ENCODE data around the gene SERTAD4. TPM values are rescaled to one million over a fixed set of nuclear protein-coding genes. Genes with fewer than 3 reads are reported as not detected.
"Not testable (repeated sequence)": the region's sequence is repeated elsewhere in the genome, so short reads cannot be mapped to it uniquely, and the experiment has no call there.

The SERTAD4 gene
- total RNA-seq, 1 experiment from 2014 or later = 2.7 TPM

DNA sequence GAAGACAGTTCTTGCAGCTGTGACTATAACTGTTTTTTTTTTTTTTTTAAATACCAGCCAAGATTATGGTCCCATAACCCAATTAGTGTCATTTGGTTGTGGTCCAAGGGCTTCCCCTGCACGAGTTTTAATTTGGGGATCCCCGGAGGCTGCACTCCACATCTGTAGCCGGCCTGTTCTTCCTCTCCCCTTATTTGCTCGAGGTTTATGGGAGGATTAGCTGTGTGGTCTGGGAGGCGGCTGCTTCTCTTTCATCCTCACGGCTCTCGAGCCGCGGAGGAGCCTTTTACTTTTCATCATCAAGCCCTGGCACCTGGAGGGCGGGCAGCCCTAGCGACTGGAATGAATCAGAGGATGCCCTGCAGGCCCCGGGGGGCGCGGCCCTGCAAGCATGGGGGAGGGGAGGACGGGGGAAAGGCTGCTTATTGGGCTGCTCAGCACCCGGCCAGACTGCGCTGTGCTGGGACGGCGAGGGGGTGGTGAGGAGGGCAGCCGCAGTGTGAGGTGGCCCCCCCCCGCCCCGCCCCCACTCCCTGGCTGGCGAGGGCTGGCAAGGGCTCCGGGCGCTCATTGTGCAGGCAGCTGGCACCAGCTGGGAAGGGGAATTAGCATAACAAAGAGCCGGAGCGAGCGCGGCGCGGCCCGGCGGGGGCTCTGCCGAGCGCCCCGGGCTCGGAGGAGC lies 18.5 kb downstream of the SERTAD4 start:
- in situ Hi-C loops (cut with HindIII; ENCODE audit: low pct_unique_long_range_greater_than_20kb, low sequenced_read_pairs) = no loop called here
- DNase-seq (ENCODE audit: low read depth, low spot score) = no peak

DNA sequence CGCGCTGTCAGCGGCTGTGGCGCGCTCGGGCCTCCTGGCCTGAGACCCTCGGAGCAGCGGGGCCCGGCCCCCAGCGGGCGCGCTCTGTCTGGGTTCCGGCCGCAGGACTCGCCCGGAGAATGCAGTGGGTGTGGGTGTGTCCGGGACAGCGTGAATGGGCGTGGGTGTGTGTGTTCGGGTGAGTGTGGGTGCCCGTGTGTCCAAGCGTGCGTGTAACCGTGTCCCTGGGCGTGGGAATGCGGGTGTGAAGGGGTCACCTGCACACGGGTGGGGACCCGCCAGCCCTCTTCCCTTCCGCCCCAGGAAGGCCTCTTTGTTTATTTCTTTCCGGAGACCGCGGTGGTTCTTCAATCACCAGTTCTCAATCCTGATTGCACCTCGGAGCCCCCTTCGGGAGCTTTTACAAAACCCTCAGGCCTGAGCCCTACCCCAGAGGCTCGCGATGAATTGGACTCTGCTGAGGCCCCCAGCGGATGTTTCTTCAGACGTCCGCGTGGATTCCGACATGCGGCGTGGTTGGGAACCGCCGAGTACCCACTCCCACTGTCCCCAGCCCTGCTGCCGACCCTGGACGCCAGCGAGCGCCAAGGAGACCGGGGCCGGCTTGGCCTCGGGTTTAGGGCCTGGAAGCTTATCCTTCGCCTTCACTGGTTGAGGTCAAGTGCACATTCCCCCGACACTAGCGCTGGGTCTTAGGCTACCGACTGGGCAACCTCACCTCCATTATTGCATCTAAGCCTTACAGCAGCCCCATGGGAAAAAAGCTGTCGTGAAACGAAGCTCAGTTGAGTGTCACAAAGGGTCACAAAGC lies 19.3 kb downstream of the SERTAD4 start:
- no peak for DNase-seq (ENCODE audit: low read depth, low spot score)
- in situ Hi-C loops (cut with HindIII; ENCODE audit: low pct_unique_long_range_greater_than_20kb, low sequenced_read_pairs) = no loop called here

DNA sequence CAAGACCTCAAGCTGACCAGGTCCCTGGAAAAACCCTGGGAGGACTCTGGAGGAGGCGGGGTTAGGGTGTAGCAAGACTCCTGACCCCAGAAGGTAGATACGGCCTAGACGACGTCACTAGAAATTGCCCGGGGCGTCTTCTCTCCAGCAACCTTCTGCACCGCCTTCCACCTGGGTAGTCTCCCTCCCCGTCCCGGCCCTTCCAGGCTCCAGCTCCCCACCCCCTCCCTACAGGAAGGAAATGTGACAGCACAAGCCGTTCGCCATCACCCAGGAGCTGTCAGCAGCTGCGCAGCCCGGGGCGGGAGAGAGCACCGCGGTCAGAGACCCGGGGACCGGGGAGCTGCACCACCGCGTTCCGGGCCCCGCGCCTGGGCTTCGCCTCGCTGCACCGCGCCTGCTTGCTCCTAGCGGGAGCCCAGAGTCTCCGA lies 20.0 kb downstream of the SERTAD4 start:
- no peak for DNase-seq (ENCODE audit: low read depth, low spot score)
- in situ Hi-C loops (cut with HindIII; ENCODE audit: low pct_unique_long_range_greater_than_20kb, low sequenced_read_pairs) = no loop called here

DNA sequence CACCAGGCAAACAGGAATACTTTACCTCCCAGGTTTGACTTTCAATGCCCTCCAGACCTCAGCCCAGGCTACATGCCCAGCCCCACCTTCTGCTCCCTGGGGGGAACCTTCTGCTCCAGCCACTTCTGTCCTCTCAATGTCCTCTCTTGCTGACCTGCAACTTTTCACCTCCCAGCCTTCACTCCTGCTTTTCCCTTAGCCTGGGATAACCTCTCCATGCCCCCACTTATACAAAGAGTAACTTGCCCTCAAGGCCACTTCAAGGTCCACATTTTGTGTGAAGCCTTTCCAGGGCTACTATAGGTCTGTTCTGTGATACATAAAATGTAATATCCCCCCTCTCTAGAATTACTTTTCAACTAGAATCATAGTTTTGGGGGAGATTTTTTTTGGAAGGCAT lies 21.7 kb downstream of the SERTAD4 start:
- no peak for DNase-seq (ENCODE audit: low read depth, low spot score)
- in situ Hi-C loops (cut with HindIII; ENCODE audit: low pct_unique_long_range_greater_than_20kb, low sequenced_read_pairs) = no loop called here

DNA sequence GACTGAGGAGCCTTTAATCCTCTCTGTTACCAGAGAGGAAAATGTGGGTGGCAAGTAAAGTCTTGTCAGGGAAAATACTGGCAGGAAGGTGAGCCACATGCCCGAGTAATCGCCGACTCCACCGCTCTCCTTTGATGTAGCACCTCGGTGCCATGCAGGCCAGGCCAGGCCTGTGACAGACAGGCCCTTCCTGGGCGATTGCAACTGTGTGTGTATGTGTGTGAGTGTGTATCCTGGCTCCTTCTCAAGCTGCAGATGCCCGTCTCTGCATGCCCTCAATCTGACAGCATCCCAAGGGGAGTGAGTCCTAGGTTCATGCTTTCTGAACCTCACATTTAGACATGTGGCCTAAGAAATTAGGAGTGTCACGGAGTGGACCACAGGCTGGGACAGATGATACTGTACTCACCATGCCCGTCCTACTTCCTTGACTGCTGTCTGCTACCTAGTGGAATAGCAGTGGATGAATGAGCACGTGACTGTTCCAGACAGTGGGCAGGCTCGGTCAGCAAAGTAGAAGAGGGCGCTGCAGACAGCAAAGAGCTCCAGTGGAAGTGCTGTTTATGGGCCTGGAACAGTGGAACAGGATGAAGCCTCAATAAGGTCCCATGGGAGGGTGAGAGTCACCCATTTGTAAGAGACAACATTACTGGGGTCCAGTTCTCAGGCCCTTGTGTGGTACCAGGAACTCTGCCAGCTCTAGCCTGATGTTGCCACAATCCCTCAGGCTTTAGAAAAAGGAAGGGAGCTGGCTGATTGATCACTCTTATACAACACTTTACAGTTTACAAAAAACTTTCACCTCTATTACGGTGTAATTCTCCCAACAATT lies 25.3 kb downstream of the SERTAD4 start:
- peak; percentile 19 for DNase-seq (ENCODE audit: low read depth, low spot score)
- in situ Hi-C loops (cut with HindIII; ENCODE audit: low pct_unique_long_range_greater_than_20kb, low sequenced_read_pairs) = no loop called here

DNA sequence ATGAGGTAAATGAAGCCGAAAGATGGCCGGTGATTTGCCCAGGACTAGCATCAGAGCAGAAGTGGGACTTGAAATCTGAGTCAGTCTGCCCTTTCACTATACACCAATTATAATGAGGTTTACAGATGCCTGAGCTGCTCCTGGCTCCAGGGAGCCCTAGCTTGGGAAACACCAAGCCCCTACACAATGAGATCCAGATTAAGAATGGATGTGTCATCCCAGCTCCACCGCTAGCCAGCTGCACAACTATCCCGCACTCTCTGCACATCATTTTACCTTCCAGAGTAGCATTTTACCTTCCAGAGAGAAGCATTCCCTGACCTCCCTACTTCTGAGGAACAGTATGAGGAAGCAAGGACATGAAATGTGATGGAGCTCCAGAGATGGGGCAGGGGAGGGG lies 27.0 kb downstream of the SERTAD4 start:
- in situ Hi-C loops (cut with HindIII; ENCODE audit: low pct_unique_long_range_greater_than_20kb, low sequenced_read_pairs) = no loop called here
- DNase-seq (ENCODE audit: low read depth, low spot score) = no peak

DNA sequence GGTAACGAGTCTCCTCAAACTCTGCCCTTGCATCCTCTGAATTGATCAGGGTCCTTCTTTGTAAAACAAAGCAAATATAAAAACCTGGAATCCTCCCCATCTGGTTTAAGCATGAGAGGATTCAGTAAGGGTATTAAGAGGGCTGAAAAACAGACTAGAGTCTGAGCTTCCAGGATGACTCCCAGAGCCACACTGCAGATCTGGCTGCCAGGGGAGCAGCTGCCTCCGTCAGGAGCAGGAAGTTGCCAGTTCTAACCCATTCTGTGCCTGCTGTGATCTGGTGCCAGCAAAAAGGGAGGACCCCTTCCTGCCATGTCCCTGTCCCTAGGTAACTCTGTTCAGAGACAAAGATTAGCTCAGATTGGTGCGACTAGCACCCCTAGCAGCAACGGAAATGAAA lies 27.5 kb downstream of the SERTAD4 start:
- no peak for DNase-seq (ENCODE audit: low read depth, low spot score)
- in situ Hi-C loops (cut with HindIII; ENCODE audit: low pct_unique_long_range_greater_than_20kb, low sequenced_read_pairs) = no loop called here

DNA sequence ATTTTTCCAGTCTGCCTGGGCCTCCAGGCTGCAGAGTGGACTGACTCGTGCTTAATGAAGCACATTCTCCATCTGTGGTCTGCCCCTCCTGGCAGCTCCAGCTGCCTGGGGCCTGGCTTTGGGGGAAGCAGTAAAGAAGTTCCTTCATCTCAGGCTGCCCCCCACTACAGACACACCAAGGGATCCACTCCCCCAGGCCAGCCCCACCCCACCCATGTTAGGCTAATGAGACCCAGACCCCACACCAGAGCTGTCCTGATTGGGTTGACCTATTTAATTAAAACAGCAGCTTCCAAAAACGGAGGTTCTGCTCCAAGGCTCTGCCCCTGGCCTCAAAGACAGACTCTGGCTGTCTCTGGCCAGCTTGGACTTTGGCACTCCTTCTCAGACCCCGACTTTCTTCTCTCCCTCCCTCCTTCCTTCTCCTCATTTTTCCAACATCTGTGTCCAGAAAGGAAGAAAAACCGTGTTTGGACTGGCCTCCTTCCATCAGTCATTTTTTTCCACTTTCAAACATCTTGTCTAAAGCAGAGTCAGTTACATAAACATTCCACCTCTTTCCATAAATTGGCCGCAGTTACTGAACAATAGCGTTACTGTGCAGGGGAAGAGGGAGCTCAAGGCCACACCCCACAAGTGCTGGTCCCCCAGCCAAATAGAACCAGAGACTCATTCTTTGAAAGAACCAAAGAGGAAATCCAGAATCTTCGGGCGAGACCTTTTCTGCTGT lies 29.7 kb downstream of the SERTAD4 start:
- peak; percentile 35 for DNase-seq (ENCODE audit: low read depth, low spot score)
- in situ Hi-C loops (cut with HindIII; ENCODE audit: low pct_unique_long_range_greater_than_20kb, low sequenced_read_pairs) = no loop called here

DNA sequence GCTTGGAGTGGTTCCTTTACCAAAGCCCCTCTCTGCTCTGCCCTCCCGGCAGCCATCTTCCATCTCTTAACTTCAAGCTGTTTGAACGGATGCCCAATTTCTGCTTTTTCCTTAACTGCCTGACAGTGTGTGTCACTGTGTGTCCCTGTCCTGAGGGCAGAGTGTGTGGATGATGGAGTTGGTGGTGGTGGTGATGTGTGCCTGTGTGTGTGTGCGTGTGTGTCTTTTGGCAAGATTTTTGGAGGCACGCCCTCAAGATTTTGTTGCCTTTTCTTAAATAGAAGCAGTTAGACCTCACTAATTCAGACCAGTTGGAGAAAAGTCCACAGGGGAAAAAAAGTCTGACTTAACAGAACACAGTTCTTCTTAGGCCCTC lies 30.3 kb downstream of the SERTAD4 start:
- in situ Hi-C loops (cut with HindIII; ENCODE audit: low pct_unique_long_range_greater_than_20kb, low sequenced_read_pairs) = no loop called here
- no peak for DNase-seq (ENCODE audit: low read depth, low spot score)

DNA sequence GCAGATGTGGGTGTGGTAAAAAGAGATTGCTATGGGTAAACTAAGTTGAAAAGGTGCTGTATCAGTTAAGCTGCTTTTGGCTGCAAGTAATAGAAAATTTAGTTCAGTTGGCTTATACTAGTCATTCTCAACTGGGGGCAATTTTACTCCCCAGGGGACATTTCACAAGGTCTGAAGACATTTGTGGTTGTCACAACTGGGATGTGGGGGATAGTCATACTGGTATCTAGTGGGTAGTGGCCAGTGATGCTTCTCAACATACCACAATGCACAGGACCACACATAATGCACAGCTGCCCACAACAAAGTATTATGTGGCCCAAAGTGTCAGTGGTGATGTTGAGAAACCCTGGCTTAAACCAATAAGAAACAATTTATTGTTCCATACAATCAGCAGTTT lies 31.4 kb downstream of the SERTAD4 start:
- in situ Hi-C loops (cut with HindIII; ENCODE audit: low pct_unique_long_range_greater_than_20kb, low sequenced_read_pairs) = no loop called here
- DNase-seq (ENCODE audit: low read depth, low spot score) = no peak

DNA sequence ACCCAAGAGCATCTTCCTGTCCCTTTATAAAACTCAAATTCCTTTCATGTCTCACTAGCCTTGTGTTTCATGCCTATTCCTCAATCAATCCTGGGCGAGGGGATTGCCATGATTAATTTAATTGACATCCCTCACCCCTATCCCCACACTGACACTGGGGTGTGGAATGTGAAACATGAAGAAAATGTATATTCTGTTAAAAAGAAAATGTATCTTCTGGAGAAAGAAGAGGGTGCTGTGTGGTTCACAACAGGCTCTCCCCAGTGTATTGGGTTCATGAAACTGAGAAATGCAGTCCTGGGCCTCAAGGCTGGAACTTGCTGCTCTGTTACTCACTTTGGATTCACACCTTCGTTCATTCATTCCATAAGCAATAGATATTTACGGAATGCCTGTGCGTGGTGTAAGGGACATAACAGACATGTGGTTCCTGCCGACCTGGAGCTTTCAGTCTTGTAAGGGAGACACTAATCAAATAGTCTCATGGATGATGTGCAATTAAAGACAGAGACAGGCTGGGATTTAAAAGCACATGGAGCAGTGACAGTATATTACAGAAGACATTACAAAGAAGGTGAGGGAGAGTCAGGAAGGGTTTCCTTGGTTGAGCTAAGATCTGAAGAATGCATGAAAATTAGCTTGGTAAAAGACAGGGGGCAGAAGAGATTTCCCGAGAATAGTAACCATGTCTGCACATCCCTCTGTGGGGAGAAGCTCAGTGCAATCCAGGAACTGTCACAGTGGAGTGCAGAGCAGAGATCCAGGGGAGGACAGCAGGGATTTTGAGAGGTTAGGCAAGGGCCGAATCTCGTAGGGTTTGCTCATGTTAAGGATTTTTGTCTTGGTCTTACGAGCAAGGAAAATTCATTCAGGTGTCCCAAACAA lies 32.1 kb downstream of the SERTAD4 start:
- peak; percentile 33 for DNase-seq (ENCODE audit: low read depth, low spot score)
- in situ Hi-C loops (cut with HindIII; ENCODE audit: low pct_unique_long_range_greater_than_20kb, low sequenced_read_pairs) = no loop called here

DNA sequence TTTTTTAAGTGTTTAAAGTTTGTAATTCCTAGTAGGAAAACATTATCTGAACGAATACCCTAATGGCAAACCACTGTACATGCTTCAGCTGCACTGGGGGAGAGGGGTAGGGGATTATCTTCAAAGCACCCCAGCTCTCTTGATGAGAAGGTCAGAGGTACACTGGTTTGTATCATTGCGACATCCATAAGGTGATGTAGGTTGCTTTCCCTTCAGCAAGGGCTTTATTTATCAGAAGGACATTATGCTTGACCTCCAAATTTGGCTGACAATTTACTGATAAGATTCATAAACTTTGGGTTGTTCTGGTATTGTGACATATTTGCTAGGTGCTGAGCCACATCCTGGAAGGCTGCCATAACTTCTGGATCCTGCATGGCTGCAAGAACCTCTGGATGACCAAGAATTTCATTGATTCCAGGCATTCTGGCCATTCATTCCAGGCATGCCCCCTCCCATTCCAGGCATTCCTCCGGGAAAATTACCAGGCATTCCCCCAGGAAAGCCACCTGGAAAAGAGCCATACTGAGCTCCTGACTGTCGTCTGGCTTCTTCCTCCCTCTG lies 32.9 kb downstream of the SERTAD4 start:
- in situ Hi-C loops (cut with HindIII; ENCODE audit: low pct_unique_long_range_greater_than_20kb, low sequenced_read_pairs); DNase-seq (ENCODE audit: low read depth, low spot score): not testable (repeated sequence)

DNA sequence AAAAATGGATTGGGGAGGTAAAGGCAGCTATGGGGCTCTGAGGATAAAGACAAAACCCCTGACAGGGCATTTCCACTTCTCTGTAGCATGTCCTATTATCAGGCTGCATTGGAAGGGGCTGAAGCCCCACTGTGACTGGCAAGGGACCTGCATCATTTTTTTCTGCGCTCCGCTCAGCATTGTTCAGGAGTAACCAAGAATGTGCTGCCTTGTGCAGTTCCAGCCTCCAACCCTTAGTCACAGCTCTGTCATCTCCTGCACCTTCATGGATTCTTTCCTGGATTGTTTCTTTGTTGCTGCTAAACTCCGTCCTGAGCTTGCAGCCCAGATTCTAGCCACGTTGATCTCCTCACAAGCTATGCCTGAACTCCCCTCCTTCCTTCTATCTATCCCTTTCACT lies 37.4 kb downstream of the SERTAD4 start:
- in situ Hi-C loops (cut with HindIII; ENCODE audit: low pct_unique_long_range_greater_than_20kb, low sequenced_read_pairs) = no loop called here
- no peak for DNase-seq (ENCODE audit: low read depth, low spot score)

DNA sequence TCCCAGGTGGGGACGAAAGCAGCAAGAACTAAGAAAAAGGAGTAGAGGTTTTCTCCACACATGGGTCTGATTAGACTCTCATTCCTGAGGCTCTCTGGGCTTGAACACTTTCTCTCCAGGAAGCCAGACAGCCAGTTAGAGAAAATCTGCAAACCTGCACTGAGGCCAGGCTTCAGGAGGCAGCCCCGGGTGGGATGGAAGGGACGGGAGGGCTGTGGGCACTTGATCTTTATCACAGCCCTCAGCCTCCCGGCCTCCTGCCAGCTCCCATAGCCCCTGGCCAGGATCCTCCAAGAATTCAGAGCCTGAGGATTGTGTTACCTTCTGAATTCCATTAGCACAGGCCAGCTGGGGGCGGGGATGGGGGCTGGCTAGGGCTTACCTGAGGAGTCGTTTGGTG lies 40.1 kb downstream of the SERTAD4 start:
- no peak for DNase-seq (ENCODE audit: low read depth, low spot score)
- in situ Hi-C loops (cut with HindIII; ENCODE audit: low pct_unique_long_range_greater_than_20kb, low sequenced_read_pairs) = no loop called here

DNA sequence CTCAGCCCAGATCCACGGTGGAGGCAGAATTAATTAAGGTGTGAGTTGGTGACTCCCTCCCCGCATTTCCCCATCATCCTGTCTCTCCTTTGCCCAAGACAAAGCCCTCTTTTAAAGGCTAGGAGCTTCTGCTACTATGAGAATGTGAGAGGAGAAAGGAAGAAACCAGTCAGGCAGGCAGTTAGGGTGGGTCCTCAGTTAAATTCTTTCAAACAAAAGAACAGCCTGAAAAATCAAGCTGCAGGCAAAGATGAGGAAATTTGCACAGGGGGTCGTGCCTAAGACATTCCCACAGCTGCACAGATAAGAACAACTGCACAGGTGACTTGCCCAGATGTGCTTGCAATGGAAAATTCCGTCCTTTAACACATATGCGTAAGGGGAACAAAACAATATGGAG lies 47.6 kb downstream of the SERTAD4 start:
- no peak for DNase-seq (ENCODE audit: low read depth, low spot score)
- in situ Hi-C loops (cut with HindIII; ENCODE audit: low pct_unique_long_range_greater_than_20kb, low sequenced_read_pairs) = no loop called here

DNA sequence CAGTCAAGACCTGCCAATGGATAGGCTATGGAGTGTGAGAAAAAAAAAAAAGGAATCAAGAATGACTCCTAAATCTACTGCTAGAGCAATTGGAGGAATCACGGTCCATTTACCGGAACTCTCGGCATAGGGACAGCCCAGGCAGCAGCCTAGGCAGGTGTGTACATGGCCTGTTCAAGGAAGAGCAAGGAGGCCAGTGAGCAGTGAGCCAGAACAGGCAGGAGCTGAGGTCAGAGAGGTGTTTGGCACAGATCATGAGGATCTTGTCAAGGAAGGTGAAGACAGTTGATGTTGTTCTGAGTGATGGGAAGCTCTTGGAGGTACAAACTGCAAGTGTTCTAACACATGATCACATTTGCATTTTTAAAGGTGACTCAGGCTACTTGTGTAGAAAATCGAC lies 55.5 kb downstream of the SERTAD4 start:
- no peak for DNase-seq (ENCODE audit: low read depth, low spot score)
- in situ Hi-C loops (cut with HindIII; ENCODE audit: low pct_unique_long_range_greater_than_20kb, low sequenced_read_pairs) = no loop called here

DNA sequence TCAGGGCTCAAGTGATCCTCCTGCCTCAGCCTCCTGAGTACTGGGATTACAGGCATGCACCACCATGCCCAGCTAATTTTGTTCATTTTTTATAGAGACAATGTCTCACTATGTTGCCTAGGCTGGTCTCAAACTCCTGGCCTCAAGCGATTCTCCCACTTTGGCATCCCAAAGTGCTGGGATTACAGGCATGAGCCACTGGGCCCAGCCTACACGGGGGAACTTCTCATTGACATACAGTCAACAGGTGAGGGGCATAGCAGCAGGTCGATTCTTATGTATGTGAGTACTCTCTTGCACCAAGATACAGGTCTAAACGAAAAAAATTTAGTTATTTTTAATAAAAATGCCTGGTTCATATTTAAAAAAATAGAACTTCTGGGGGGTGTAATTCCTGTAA lies 56.7 kb downstream of the SERTAD4 start:
- in situ Hi-C loops (cut with HindIII; ENCODE audit: low pct_unique_long_range_greater_than_20kb, low sequenced_read_pairs) = no loop called here
- DNase-seq (ENCODE audit: low read depth, low spot score) = no peak

Measured in SK-MEL-5 (cell line).